GM21515 (cell line): ENCODE data around the gene COL9A3.

Experiments used
- ATAC-seq: cut with Tn5 transposase; IDR thresholded peaks from one replicate; pipeline ENCODE4 v1.9.1; 2021; ENCODE audit not compliant: unreplicated experiment

COL9A3 gene

DNA sequence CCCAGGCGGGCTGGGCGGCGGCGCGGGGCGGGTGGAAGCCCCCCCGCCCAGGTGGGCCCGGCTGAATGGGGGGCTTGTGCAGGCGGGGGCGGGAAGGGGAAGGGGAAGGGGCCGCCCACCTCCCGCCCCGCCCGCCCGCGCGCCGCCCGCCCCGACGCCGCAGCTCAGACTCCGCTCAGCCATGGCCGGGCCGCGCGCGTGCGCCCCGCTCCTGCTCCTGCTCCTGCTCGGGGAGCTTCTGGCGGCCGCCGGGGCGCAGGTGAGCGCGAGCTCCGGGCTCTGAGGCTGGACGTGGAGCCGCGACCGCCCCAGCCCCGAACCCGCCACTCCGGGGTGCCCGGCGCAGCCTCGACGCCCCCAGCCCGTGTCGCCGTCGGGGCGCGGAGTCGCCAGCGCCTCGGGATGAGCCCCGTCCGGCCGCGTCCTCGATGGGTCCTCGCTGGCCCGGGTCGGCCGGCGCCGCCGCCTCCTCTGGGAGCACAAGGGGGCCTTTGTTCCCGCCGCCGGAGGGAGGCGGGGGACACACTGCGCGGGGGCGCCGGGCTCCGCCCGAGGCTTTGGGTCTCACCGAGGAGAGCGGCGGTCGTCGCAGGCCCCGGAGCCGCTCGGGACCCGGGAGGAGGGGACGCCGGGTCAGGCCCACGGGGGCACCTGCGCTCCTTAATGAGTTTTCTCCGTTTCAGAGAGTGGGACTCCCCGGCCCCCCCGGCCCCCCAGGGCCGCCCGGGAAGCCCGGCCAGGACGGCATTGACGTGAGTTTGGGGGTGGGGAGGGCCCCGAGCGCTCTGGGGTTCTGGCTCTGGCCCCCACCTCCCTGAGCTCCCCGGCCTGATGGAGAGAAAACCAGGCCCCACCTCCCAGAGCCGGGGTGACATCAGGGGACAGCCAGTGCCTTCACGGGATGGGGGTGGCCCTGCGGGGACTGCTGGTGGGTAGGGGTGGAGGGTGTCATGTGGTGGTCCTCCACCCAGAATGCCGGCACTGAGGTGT lies at the start of gene COL9A3:
Gene COL9A3, plus strand, starts transcription at position 167 of the 990 bp plus-strand sequence. Its CDS starts 15 bp downstream, at position 182.
- ATAC-seq: no peak

DNA sequence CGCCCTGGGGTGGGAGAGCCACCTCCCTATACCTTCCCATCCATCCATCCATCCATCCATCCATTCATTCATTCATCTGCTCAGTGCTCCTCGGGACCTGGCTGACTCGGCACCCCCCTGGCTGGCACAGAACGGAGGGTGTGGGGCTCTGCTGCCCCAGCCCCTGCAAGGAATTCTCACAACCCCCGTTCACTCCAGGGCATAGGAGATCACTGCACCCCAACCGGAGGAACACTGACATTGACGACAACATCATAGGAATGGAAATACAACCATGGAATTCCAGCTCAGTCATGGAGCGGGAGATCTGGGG lies 48.7 kb upstream of the COL9A3 start:
- no peak for ATAC-seq

GRCh38 chr20:62768551-62769287 lies 48.1 kb upstream of the COL9A3 start:
- no peak for ATAC-seq

GRCh38 chr20:62769346-62770071 lies 47.3 kb upstream of the COL9A3 start:
- no peak for ATAC-seq

DNA sequence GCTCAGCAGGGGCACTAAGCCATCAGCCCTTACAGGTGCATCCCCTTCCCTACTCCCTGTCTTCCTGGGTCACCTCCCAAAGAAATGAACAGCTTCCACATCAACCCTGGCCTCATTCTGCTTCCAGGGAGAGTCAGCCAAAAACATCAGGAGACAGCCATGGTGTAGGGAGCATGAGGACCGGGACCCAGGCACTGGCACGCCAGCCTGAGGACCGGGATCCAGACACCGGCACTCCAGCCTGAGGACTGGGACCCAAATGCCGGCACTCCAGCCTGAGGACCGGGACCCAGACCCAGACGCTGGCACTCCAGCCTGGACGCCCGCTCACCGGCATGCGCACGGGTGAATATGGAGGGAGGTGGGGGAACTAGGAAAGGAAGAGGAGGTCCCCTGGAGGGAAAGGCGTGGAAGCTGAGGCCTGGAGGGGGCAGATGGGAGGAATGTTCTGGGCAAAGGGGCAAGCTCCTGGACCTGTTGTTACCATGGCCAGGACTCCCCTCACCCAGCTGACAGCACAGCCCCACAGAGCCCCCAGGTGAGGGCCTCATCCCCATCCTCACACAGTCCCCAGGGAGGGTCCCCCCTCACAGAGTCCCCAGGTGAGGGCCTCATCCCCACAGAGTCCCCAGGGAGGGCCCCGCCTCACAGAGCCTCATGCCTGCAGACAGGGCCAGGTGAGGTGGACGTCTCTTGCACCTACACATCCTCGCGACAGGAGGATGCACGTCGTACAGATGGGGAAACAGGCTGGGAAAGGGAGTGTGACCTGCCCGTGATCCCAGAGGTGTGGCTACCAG lies 46.5 kb upstream of the COL9A3 start:
- ATAC-seq: no peak

- no peak for ATAC-seq
Measured at GRCh38 chr20:62770916-62771315, 45.9 kb upstream of the COL9A3 start.

GRCh38 chr20:62771396-62772102 lies 45.3 kb upstream of the COL9A3 start:
- no peak for ATAC-seq

GRCh38 chr20:62772103-62772611 lies 44.7 kb upstream of the COL9A3 start:
- ATAC-seq: no peak

DNA sequence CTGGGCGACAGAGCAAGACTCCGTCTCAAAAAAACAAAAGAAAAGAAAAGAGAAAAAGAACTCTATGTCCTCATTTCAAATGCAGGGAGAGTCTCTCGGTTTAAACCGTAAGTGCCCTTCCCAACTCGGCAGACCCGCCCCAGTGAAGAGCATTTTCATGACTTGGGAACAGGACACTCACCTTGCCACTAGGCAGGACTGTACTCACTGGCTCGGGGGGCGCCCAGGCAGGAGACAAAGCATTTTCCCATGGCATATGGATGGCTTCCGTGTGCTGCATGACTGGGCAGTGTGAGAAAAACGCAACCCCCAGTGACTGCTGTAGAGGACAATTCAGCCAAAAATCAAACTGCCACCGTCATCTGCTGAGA lies 44.2 kb upstream of the COL9A3 start:
- no peak for ATAC-seq

DNA sequence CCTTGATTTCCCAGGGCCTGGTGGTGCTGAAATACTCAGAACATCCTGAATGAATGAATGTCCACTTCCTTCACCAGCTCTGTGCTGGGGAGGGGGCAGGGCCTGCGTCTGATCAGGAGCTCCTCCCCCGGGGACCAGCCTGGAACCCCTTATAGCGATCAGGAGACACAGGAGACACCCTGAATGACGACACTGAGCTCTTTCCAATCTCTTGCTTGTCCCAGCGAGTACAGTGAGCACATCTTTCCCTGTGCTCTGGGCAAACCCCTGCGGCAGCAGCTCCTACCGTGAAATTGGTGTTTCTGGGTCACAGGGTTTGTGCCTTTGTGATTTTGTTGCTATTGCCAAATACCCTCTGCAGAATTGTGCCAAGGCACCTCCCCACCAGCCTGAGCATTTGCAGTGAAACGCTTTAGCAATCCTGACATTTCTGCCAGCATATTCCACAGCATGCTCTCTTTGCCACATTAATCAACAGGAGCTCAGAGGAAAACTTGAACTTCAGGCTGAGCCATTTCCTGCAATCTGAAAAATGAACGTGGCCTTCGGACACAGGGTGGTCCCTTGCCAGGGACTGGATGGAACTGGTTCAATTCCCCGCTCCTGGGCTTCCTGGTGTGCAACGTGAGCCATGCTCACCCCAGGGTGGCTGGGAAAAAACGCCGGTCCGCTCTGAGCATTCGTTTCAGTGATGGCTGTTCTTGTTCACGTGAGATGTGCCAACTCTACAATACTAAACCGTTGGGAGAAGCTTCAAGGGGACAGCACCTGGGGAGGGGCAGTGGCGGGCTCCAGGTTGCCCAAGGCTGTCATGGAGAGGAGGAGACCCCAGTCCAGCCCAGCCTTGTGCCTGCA lies 43.6 kb upstream of the COL9A3 start:
- no peak for ATAC-seq

DNA sequence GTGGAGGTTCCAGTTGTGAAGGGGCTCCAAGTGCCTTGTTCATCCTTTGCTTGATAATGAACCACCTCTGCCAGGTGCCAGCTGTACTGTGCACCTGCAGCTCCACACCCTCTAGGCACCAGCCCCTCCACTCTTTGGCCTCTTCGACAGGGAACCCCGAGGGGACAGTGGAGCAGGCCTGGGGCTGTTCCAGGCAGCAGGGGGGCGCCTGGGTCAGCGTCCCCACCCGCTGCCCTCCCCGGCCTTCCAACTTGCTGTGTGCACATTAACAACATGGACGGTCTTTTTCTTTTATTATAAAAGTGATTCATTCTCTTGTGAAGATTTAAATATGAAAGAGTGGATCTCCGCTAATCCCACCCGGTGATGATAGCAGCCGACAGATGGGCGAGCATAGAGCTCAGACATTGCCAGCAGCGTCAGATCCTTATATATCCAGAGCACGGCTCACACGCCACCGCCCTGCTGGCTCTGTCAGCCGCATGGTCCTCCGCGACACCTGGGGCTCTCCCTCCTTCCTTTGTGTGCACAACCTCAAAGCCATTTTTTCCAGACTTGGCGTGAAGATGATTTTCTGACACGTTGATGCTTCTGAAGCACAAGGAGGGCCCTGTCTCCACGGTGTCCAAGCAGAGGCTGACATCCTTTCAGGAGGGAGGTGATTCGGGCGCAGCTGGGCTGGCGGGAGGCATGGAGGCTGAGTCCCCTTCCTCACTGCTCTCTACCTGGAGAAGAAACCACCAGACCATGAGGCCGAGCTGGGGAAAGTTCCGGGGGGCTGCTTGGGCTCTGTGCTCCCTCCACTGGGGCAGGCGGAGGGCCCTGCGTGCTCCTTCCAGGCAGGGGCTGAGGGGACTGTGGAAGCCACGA lies 42.8 kb upstream of the COL9A3 start:
- no peak for ATAC-seq

GRCh38 chr20:62774762-62775161 lies 42.1 kb upstream of the COL9A3 start:
- no peak for ATAC-seq

DNA sequence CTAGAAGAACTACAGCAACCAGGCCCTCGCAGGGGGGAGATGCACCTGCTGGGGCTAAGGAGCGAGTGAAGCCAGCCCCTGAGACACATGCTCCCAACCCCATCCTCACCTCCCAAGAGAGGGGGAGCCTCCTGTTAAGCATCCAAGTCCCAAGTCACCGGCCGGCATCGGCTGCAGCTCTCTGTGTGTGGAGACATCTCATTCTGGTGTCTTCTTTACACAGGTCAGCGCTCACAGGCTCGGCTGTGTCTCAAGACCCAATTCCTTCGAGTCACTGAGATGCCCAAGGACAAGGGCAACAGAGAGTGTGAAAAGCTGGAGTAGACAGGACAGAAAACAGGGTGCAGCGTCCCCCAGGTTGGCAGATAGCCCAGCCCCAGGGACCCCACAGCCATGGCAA lies 41.6 kb upstream of the COL9A3 start:
- ATAC-seq: no peak

GRCh38 chr20:62776035-62776691 lies 40.7 kb upstream of the COL9A3 start:
- no peak for ATAC-seq

- ATAC-seq: no peak
Measured at GRCh38 chr20:62776692-62777527, 39.9 kb upstream of the COL9A3 start.

DNA sequence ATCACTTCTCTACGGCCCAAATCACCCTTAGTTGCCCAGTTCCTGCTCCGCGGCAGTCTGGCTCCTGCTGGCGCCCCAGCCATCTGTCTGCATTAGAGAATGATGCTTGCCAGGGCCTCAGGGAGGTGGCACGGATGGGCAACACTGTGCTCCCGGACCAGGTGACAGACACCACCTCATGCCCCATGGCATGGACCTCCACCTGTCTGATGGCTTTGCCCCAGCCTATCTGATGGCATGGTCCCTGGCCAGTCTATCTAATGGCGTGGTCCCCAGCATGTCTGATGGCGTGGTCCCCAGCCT lies 39.4 kb upstream of the COL9A3 start:
- no peak for ATAC-seq

GRCh38 chr20:62778058-62778457 lies 38.8 kb upstream of the COL9A3 start:
- no peak for ATAC-seq
